HCT116 (cell line): ENCODE results near the gene PLEKHM1. TPM values are rescaled to one million over a fixed set of nuclear protein-coding genes. Genes with fewer than 3 reads are reported as not detected.
"Not testable (repeated sequence)": the region's sequence is repeated elsewhere in the genome, so short reads cannot be mapped to it uniquely, and the experiment has no call there.

ENCODE experiments used
- ATAC-seq: fragments of 200-7000 bp; cut with Tn5 transposase; 2 replicates; pipeline ENCODE4 v1.9.1; 2020; ENCODE audit warnings: mild to moderate bottlenecking, moderate library complexity
- BruUV-seq: library from RNA; stranded (reverse); fragments of 400-500 nt; replicated peaks from 2 replicates; lab custom pipeline; 2021; lab: Mats Ljungman, UMichigan
- CTCF ChIA-PET: fragments of 300-600 bp; sonication (Branson Sonifier 250); formaldehyde crosslinking; loops from one replicate; lab custom pipeline; 2021; ENCODE audit warnings: antibody characterized with exemption; lab: Charles Lee
- POLR2A ChIA-PET: fragments of 300-600, 350-600 bp; sonication (Branson Sonifier 250); formaldehyde crosslinking; loops from one replicate; lab custom pipeline; 2021; ENCODE audit warnings: antibody characterized with exemption; lab: Charles Lee
- RAD21 ChIA-PET, 2 experiments: fragments of 300-600 bp; sonication (Branson Sonifier 250); formaldehyde crosslinking; loops; one replicate each; lab custom pipeline; 2023; ENCODE audit warnings: low total read pairs in 2 of 2; ENCODE audit not compliant: uncharacterized antibody in 2 of 2, unreplicated experiment in 2 of 2, low non-redundant PET in 1 of 2; lab: Charles Lee
- DNase-seq: peaks from one replicate; pipeline ENCODE4 v3.0.0-alpha.2; 2010; ENCODE audit warnings: low read depth, low spot score
- H2AFZ ChIP-seq: fragments of 200-600 bp; shearing (Covaris generic), sonication (generic); 2 replicates; pipeline ENCODE4 v1.6.1; 2017; ENCODE audit warnings: low read depth, mixed run types, mixed read lengths, antibody characterized with exemption, low read length; ENCODE audit not compliant: poor library complexity, severe bottlenecking
- H3K27ac ChIP-seq: 2 replicates; pipeline ENCODE4 v1.5.1; 2012; ENCODE audit warnings: low read depth, low read length
- H3K27me3 ChIP-seq: fragments of 200-600 bp; sonication (generic); 2 replicates; pipeline ENCODE4 v1.6.1; 2016; ENCODE audit warnings: mixed run types, low read length, mixed read lengths; ENCODE audit not compliant: insufficient read depth
- H3K36me3 ChIP-seq, 2 experiments: fragments of 200-500 bp in 1 of 2; fragments of 200-600 bp in 1 of 2; sonication (Bioruptor generic) in 1 of 2; sonication (generic) in 1 of 2; 2 replicates each; pipeline versions ENCODE4 v1.5.1 to v1.6.1; 2014 to 2016; ENCODE audit warnings: low read length in 2 of 2, inconsistent platforms in 1 of 2, mixed read lengths in 1 of 2, mixed run types in 1 of 2; ENCODE audit not compliant: insufficient read depth in 2 of 2, control insufficient read depth in 1 of 2
- H3K4me1 ChIP-seq, 2 experiments: fragments of 200-600 bp in 1 of 2; sonication (generic) in 1 of 2; 2 replicates each; pipeline versions ENCODE4 v1.5.1 to v1.6.1; 2012 to 2017; ENCODE audit warnings: low read length in 2 of 2, inconsistent platforms in 1 of 2, mild to moderate bottlenecking in 1 of 2, mixed read lengths in 1 of 2, mixed run types in 1 of 2, moderate library complexity in 1 of 2; ENCODE audit not compliant: insufficient read depth in 2 of 2, control insufficient read depth in 1 of 2
- H3K4me2 ChIP-seq: fragments of 200-600 bp; sonication (generic); 2 replicates; pipeline ENCODE4 v1.6.1; 2017; ENCODE audit warnings: mixed run types, low read length, mixed read lengths
- H3K4me3 ChIP-seq, 2 experiments: fragments of 200-600 bp in 1 of 2; sonication (generic) in 1 of 2; replicated peaks in 1 of 2; 2 replicates each; pipeline ENCODE4 v1.5.1; 2011 to 2016; ENCODE audit warnings: low read length in 2 of 2, control low read depth in 1 of 2, low read depth in 1 of 2, mild to moderate bottlenecking in 1 of 2, mixed read lengths in 1 of 2, mixed run types in 1 of 2
- H3K79me2 ChIP-seq: fragments of 200-600 bp; sonication (generic); 2 replicates; pipeline ENCODE4 v1.6.1; 2017; ENCODE audit warnings: mild to moderate bottlenecking, mixed run types, low read length, moderate library complexity, mixed read lengths; ENCODE audit not compliant: insufficient read depth
- H3K9ac ChIP-seq: fragments of 200-600 bp; sonication (generic); 2 replicates; pipeline ENCODE4 v1.6.1; 2016; ENCODE audit warnings: low read length, mixed read lengths
- H3K9me2 ChIP-seq: fragments of 200-600 bp; sonication (generic), shearing (Covaris generic); 2 replicates; pipeline ENCODE4 v1.6.1; 2017; ENCODE audit warnings: mixed run types, mild to moderate bottlenecking, moderate library complexity; ENCODE audit not compliant: insufficient read depth
- H3K9me3 ChIP-seq, 2 experiments: fragments of 200-500 bp in 1 of 2; fragments of 200-600 bp in 1 of 2; sonication (Bioruptor generic) in 1 of 2; sonication (generic) in 1 of 2; 2 replicates each; pipeline ENCODE4 v1.6.1; 2014 to 2017; ENCODE audit warnings: low read length in 2 of 2, mixed read lengths in 2 of 2, inconsistent platforms in 1 of 2, low read depth in 1 of 2, mild to moderate bottlenecking in 1 of 2, mixed run types in 1 of 2, moderate library complexity in 1 of 2; ENCODE audit not compliant: control insufficient read depth in 1 of 2, insufficient read depth in 1 of 2
- H4K20me1 ChIP-seq: fragments of 200-600 bp; sonication (generic), shearing (Covaris generic); 2 replicates; pipeline ENCODE4 v1.6.1; 2017; ENCODE audit warnings: mixed run types, mild to moderate bottlenecking, moderate library complexity; ENCODE audit not compliant: insufficient read depth
- intact Hi-C: fragments of 100-400 bp; cut with micrococcal nuclease; formaldehyde crosslinking; loops from 2 replicates; pipeline ENCODE4 v1.10.0; 2022
- total RNA-seq: library from RNA; stranded (reverse); gene quantifications from one replicate; pipeline ENCODE4 v1.2.1, GENCODE V29; 2021; ENCODE audit not compliant: unreplicated experiment

PLEKHM1 gene
- total RNA-seq, 1 experiment from 2014 or later, result 32.8 TPM

GRCh38 chr17:45447650-45448049 lies 42.9 kb downstream of the PLEKHM1 start:
- H3K9me2 ChIP-seq, H4K20me1 ChIP-seq, H3K79me2 ChIP-seq, RAD21 ChIA-PET, POLR2A ChIA-PET, H3K4me1 ChIP-seq, ATAC-seq, intact Hi-C loops, DNase-seq, H3K27ac ChIP-seq, CTCF ChIA-PET, H3K9ac ChIP-seq, H3K4me2 ChIP-seq, BruUV-seq, H3K4me3 ChIP-seq, H3K27me3 ChIP-seq, H3K36me3 ChIP-seq, H3K9me3 ChIP-seq, H2AFZ ChIP-seq: not testable (repeated sequence)

GRCh38 chr17:45446872-45447625 lies 43.5 kb downstream of the PLEKHM1 start:
- H3K4me2 ChIP-seq, DNase-seq, H3K9ac ChIP-seq, H3K9me3 ChIP-seq, H2AFZ ChIP-seq, H3K4me1 ChIP-seq, RAD21 ChIA-PET, H3K36me3 ChIP-seq, CTCF ChIA-PET, BruUV-seq, H3K4me3 ChIP-seq, H3K79me2 ChIP-seq, ATAC-seq, H3K27ac ChIP-seq, H4K20me1 ChIP-seq, H3K27me3 ChIP-seq, H3K9me2 ChIP-seq, intact Hi-C loops: not testable (repeated sequence)
- POLR2A ChIA-PET, result interaction anchor here (0.6 kb wide), 1 partner anchor 300 kb away, joined by 3 read pairs; no protein-coding TSS in a partner anchor
